ENCODE data around the gene GTF2E1.
"Not testable (repeated sequence)": the region's sequence is repeated elsewhere in the genome, so short reads cannot be mapped to it uniquely, and the experiment has no call there.

Gene GTF2E1

DNA sequence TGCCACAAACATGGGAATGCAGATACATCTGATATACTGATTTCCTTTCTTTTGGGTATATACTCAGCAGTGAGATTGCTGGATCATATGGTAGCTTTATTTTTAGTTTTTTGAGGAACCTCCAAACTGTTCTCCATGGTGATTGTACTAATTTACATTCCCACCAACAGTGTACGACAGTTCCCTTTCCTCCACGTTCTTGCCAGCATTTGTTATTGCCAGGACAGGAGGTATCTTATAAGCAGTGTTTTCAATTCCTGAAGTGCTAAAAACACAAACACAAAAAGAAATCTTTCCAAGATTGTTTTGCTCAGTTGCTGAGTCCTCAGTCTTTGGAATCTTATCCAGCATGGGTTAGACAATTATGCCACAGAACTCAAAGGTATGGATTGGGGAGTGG, 13.5 kb downstream of the GTF2E1 start:
- DNase-seq: no peak

DNA sequence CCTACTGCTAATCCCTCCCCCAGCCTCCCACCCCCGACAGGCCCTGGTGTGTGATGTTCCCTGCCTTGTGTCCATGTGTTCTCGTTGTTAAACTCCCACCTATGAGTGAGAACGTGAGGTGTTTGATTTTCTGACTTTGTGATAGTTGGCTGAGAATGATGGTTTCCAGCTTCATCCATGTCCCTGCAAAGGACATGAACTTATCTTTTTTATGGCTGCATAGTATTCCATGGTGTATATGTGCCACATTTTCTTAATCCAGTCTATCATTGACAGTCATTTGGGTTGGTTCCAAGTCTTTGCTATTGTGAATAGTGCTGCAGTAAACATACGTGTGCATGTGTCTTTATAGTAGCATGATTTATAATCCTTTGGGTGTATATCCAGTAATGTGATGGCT, 16.0 kb downstream of the GTF2E1 start:
- not testable (repeated sequence) for DNase-seq

DNA sequence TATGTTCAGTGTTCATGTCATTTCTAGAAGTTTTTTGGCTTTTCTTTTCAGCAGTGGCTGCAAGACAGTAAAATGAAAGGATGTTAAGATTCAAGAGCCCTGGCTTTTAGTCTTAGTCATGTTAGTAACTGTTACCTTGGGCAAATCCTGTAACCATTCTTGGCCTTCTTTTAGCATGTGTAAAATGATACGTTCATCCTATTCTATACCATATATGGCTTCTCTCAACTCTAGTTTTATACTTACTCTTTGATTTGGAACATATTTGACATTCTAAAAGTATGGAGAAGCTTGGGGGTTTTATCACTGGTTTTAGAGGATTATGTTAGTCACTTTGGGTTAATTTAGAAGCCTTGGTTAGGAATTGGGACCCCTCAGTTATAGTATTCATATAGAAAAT, 20.1 kb downstream of the GTF2E1 start:
- DNase-seq: no peak

DNA sequence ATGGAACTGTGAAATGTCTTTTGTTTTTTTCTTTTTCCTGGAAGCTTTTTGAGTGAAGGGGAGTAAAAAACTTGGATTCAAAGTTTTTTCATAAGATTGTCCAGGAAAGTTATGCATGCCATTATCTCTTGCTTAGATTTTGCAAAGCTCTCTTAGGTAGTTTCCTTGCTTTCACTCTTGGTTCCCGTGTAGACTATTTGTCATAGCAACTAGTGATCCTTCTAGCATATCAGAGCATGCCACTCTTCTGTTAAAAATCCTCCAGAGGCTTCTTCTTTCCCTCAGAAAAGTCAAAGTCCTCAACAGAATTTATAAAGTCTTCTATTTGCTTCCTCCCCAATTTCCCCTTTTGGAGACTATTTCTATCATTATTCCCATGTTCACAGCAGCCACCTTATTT, 21.1 kb downstream of the GTF2E1 start:
- no peak for DNase-seq

DNA sequence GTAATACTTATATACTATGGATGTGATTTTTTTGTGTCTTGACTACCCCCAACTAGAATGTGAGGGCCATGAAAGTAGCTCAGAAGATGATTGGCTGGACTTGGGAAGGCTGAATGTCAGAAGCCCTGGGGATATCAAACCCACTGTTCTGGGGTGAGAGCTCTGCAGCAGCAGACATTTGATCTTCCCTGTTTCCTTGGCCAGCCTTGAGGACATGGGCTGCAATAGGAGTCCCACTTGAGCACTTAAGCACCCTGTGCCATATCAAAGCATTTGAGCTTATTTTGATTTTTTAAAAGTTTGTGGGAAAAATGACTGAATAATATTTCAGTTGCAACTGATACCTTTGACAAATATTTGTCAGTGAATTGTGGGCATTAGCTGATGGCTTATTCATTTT, 21.7 kb downstream of the GTF2E1 start:
- DNase-seq: no peak

DNA sequence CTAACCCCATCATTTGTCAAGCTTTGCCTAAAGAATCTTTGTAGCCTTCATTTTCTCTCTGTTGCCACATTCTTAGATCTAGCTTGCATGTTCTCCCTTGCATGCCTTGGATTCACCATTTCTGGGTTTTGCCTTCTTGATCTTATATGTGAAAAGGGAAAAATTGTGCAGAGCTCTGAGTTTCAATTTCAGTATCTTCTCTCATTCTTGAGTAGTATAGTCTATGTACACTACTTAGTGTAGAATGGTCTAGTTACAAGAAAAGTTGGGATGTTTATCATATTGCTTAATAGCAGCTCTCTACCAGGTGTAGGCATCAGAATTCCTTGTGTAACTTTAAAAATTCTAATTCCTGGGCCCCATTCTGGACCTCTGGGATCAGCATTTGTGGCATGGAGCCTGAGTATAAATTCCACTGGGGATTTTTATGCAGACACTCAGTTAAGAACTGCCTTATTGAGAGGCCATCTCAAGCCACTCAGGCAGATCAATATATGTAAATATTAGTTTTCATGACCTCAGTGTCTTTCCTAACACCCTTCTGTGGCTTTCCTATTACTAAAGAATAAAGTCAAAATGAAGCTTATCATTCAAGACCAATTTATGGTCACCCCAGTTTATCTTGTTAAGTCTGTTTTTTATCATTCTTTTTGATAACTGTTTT, 23.4 kb downstream of the GTF2E1 start:
- no peak for DNase-seq

DNA sequence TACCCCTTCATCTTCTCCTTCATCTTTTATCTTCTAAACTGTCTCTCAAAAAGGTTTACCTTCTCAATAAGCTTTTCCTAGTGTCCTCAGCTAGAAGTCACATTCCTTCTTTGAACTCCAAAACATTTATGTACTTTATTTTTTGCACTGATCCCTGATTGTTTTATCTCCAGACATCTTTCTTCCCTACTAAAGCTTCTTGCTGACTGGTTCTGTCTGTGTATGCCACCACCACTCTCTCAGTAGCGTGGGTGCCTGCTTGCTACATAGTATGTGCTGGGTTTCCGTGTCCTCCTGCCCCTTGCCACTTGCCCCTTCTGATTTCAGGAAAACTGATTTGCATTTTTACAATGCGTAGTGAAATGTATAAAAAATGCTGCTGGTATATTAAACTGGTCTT, 24.0 kb downstream of the GTF2E1 start:
- DNase-seq: no peak

DNA sequence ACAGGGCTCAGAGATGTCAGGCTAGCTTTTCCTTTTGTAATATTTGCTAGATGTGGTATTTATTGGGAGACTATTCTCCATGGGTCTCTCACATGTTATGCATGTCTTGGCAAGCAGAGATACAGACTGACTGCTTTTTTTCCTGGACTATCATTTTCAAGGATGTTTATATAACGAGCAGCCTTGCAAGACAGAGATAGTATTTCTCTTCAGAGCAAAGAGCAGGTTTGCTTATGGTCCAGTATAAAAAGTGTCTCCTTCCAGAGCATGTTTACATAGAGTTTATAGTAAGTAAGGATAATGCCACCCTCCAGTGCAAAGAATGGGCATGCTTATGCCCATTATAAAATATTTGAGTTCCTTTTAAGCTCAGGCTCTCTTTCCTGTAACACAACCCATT, 24.6 kb downstream of the GTF2E1 start:
- no peak for DNase-seq

DNA sequence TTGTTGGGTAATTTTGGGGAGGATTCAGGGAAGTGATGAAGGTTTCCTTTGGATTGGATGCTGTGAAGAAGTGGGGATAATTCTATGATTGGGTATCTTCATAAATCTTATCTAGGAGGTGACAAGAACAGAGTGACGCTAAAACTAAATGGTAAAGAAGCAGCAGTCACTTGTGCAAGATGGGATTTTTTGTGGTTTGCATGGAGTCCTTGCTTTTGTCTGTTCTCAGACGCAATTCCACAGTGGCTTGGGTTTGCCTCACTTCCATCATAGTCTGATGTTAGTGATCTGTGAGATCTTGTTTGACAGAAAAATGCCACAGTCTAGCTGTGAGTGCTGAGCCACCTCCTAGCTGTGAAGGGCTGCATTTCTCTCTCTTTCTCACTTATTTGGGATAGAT, 26.9 kb downstream of the GTF2E1 start:
- no peak for DNase-seq

DNA sequence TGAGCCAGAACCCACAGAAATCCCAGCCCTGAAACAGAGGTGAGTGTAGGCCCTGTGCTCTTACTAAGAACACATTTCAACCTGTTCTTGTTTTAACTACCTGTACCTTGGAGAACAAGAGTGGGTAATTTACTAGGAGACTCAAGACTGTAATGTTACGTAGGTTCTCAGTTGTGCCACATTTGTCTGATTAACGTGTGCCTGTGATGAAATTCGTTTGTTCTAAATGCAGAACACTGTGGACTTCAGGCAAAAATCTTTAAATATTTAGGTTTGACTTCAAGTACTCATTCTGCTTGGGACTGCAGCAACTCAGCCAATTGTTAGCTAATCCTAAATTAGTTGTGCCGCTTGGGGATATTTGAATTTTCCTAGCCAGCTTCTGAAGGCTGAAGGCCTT, 28.3 kb downstream of the GTF2E1 start:
- no peak for DNase-seq

DNA sequence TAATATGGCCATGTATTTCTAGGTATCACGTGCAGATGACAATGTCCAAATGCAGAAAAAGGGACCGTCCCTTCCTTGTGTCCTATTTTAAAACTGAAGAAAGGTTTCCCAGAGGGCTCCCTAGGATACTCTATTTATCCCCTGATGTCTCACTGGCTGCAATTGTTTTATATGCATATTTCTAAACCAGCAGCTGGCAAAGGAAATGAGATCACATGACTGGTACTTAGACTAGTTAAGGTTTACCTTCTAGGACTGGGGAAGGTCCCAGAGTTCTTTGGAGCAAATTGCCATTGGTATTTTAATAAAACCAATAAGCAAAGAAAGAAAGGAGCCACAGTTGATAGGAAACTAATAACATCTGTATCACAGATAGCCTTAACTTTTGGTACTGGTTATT, 29.5 kb downstream of the GTF2E1 start:
- DNase-seq: no peak

DNA sequence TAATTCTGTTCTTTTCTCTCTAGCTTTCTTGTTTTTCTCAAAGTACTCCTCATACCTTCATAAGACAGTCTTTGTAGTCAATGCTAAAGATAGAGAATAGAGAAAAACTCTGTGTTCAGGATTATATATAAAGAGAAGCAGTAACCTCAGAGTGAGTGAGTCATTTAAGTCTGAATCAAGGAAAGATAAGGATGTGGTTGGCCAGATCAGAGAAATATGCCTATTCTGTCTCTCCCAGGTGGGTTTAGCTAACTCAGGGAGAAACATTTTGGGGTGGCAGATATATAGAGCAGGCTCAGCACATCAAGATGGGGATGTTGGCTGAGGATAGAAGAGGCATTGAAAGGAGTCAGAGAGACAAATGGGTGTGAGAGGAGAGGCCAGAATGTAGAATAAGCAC, 31.4 kb downstream of the GTF2E1 start:
- no peak for DNase-seq

DNA sequence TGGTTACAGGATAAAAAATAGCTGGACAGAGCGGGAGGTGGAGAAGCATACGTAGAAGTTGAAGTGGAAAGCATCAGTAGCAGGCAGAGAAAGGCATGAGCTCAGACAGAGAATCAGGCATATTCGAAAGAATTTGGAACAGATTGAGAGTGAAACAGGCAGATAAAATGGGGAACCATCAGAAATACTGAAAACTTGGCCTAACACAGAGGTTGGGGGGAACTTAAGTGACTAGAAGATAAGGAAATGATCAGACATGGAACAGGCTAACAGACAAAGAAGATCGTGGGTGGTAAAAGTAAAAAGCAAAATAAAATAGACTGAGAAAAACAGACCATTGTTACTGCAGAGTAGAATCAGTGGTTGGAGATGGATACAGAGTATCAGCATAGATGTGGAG, 32.9 kb downstream of the GTF2E1 start:
- no peak for DNase-seq

DNA sequence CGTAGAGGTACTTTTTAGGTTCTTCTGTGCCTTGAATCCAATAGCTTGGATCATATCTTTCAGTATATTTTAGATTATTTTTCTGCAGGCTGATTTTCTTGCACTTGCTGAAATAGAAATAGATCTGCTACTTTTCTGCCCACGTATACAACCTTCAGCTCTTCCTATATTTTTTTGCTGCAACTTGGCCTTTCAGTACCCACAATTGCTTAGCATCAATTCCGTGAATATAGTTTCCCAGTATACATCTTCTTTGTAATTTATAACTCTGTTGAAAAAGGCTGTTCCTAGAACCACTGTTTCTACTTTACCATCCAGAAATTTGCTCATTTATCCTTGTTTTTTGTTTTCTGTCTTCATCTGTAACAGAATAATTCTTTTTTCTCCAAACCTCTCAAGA, 36.2 kb downstream of the GTF2E1 start:
- DNase-seq: no peak

DNA sequence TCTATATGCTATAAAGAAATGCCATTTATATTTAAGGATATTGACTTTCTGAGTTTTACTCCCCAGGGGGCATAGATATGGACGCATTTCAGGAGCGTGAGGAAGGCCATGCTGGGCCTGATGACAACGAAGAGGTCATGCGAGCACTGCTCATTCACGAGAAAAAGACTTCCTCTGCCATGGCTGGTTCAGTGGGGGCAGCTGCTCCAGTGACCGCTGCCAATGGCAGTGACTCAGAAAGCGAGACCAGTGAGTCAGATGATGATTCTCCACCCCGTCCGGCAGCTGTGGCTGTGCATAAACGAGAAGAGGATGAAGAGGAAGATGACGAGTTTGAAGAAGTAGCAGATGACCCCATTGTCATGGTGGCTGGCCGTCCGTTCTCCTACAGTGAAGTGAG, 38.4 kb downstream of the GTF2E1 start:
- DNase-seq: no peak

DNA sequence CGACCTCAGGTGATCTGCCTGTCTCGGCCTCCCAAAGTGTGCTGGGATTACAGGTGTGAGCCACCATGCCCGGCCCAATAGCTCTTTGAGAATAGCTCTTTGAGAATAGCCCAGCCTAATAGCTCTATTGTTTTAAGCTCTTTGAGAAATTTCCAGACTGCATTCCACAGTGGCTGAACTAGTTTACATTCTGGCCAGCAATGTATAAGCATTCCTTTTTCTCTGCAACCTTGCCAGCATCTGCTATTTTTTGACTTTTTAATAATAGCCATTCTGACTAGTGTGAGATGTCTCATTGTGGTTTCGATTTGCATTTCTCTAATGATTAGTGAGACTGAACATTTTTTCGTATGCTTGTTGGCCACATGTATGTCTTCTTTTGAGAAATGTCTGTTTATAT, 43.3 kb downstream of the GTF2E1 start:
- DNase-seq: not testable (repeated sequence)

DNA sequence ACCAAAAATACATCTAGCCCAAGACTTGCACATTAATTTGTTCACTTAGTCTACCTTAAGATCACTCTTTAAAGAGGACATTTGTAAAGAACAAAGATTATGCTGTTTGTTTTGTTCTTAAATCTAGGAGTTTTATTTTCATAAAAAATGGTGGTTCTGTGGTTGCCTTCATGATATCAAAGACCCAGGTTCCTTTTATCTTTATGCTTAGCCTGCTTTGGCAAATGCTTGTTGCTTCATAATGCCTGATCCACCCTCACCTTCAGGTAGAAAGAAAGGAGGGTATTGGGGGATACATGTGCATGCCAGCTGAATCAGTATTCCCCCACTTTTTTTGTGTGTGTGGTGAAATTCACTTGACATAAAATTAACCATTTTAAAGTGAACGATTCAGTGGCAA, 48.5 kb downstream of the GTF2E1 start:
- DNase-seq: no peak

DNA sequence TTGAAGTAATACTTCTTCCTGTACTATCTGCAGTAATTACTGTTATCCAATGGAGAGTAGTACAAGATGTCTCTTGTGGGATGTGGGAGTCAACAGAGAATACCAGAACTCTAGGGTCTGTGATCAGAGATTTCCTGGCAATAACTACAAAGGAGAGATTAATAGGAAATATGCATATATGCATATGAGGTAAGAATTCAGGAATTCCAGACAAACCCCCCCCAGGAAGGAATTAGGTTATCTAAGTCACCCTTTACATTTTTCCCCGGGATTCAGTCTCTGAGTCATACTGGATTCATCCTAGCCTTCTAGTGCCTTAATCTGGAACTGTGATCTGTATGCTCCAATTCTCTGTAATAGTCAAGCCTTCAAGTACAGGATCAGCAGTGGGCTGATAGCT, 49.4 kb downstream of the GTF2E1 start:
- no peak for DNase-seq

DNA sequence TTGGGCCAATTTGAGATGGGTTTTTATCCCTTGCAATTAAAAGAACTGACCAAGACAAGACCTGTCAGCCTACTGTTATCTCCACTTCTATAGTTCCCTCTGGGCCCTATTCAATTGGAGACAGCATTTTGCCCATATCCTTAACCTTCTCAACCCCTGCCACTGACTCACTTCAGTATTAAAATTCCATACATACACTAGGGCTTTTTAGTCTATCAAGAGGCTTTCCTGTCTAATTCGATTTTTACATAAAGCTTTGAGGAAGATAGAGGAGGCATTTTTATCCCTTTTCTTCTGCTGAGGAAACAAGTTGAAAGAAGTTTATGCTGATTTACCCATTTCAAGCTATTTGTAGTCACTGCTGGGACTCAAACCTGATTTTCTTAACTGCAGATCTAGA, 51.1 kb downstream of the GTF2E1 start:
- DNase-seq: no peak

DNA sequence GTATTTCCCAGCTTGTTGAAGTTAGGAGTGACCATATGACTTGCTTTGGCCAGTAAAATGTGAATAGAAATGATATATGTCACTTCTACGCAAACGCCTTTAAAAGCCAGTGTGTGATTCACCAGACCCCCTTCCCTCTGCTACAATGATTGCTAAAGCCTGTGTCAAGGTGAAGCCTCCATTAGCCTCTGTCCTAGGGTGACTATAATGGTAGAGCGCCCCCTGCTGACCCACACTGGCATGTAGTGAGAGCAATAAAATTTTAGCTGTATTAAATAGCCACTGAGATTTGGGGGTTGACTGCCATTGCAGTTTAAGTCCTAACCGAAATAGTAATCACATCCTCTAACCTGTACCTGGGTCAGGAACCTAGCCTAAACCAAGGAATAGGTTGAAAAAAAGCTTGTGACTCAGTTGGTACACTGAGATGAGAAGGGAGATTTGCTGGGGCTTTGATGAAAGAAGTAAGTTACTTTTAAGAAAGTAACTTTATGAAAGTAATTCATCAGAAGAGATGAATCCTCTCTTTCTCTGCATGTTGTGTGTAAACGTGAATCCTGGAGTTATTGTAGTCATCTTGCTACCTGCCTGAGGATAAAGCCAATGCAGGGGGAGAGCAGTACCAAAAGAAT, 52.6 kb downstream of the GTF2E1 start:
- DNase-seq: peak; percentile 77

DNA sequence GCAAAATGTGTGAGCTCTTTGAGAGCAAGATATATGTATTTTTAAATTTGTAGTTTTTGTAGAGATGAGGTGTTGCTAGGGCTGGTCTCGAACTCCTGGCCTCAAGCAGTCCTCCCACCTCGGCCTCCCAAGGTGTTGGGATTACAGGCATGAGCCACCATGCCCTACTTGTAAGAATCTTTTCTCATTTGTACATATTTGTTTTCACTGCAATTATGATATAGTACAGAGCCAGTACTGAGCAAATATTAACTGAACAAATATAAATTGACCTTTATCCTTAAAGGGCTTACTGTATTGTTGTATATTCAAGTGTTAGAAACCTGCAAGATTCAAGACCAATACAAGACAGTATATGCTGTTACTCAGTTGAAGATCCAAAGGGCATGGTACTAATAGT, 53.4 kb downstream of the GTF2E1 start:
- no peak for DNase-seq

DNA sequence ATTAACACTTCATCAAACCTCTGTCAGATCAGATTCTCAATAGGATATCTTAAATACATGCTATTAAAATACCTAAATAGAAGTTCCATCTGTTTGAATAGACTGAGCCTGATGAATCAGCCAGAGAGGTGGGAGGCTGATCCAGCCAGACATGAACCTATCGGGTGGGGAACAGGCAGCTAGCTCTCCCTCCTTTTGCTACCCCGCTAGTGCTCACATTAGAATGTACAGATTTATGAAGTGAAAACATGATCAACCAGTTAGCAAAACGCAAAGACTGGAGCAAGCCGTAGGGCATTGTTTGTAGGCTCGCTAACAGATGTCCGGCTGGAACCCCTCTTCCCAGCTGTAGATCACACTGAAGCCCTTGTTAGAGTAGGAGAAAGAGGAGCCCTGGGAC, 54.4 kb downstream of the GTF2E1 start:
- DNase-seq: no peak

DNA sequence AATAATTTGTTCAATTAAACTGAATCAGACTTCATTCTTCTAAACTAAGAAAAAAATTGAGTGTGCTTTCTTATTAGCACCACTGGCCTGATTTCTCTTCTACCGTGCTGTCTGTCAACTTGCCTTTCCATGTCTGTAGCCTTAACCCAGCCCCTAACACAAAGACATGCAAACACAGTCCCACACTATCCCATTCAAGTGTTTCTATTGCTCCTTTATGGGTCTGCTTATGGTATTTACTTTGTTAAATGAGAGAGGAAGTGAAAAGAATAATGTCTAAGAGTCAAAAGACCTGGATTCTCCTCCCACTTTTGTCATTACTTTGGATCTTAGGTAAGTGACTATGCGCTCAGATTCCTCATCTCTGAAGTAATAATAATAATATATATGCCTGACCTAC, 55.3 kb downstream of the GTF2E1 start:
- DNase-seq: no peak

DNA sequence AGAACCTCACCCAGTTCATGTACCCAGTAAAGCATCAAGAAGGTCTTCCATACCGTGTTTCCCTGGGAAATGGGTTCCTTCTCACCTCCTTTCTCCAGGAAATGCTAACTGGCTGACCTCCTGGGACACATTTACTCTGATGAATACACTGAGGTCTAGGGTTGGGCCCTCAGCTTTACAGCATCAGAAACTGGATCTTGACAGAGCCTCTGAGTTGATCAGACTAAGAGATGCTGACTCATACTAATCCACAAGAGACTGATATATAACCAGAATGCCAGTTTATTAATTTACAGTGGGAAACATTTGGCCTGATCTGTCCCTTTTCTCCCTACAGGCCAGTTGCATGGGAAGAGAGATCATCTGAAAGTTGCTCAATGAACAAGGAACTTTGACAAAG, 55.8 kb downstream of the GTF2E1 start:
- DNase-seq: no peak

DNA sequence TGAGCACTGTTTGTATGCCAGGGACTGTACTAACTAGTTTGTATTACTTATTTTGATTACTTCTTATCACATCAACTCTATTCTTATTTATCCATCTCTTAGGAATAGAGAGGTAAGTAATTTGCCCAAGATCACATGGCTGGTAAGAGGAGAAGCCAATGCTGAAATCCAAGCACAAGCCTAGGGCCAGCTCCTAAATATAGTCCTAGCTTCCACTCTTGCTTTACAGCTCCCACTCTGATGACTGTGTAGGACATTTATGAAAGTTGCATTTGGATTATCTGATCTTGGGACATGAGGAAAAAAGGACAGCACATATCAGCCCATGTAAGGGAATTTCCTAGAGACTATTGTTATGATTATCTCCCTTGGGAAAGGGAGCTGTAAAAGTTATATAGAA, 58.1 kb downstream of the GTF2E1 start:
- no peak for DNase-seq
